HT1080 (cell line): ENCODE data around the gene PRODH. TPM values are rescaled to one million over a fixed set of nuclear protein-coding genes. Genes with fewer than 3 reads are reported as not detected.
A peak's percentile ranks its signal among the peaks of the same experiment; 100 is the strongest.
"Not testable (repeated sequence)": the region's sequence is repeated elsewhere in the genome, so short reads cannot be mapped to it uniquely, and the experiment has no call there.

Experiments
- DNase-seq: peaks from one replicate; pipeline ENCODE4 v3.0.0-alpha.2; 2015; ENCODE audit warnings: low read depth
- total RNA-seq: library from RNA; depleted of rRNA; stranded (reverse); fragments of >200 nt; shearing (Covaris generic); gene quantifications from 2 replicates; pipeline ENCODE4 v1.2.3, GENCODE V29; 2014

The PRODH gene
- total RNA-seq, 1 experiment from 2014 or later = 0.06 TPM

- DNase-seq = not testable (repeated sequence)
Observed at GRCh38 chr22:18969158-18969942, 33.3 kb upstream of the PRODH start.

DNA sequence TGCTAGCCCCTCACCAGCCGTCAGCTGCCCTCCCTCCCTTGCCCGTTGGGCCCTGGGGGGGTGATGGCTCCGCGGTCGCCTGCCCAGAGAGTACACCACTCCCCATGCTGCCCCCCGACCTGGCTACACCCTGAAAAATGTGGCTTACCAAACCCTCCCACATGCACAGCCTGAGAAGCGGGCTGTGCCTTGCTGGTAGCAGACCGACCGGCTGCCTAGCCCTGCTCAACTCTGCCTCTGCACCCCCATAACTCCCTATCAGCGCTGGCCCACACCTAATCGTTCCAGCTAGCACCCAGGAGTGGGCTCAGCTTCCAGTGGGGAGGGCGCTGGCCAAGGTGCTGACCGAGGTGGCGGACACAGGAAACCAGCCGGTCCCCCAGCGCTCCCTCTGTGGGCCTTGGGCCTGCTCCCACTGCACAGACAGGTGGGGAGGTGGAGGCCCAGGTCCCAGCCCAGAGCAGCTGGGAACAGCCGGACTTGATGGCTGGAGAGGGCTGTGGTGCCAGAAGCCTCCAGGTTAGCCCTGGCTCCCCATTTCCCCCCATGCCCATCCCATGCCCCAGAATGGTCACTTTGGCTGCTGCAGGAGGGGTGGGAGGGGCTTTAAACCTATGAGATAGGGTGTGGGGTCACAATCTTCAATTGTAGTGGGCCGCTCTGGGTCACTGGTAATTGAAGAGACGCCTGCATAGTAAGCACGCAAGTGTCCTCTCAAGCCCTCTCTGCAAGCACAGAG lies 32.1 kb upstream of the PRODH start:
- no peak for DNase-seq

DNA sequence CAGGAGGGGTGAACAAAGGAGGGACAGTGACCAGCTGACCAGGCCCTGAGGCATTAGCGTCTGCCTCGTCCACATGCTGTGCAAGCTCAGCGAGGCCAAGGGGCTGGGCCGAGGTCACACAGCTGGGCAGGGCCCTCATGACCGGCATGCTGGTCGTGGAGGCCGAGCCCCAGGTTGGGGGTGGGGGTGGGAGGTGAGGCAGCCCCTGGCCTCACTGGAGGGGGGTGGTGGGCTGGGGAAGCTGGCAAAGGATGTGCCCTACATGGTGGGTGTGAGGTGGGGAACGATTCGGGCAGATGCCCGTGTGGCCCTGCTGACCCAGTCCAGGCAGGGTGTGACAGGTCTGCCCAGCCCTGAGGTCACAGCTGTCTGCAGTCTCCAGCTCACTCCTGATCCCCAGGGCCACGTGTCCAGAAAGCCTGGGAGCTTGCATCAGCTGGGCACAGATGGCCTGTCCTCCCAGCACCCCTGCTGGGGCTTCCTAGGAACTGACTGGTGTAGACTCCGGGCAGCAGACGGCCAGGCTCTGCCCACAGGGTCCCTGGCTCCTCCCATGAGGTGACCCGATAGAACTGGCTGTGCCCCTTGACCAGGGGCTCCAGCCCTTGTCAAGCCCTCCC lies 31.4 kb upstream of the PRODH start:
- DNase-seq = not testable (repeated sequence)

GRCh38 chr22:18966748-18967147 lies 30.7 kb upstream of the PRODH start:
- DNase-seq = no peak

GRCh38 chr22:18965526-18966421 lies 29.7 kb upstream of the PRODH start:
- DNase-seq = no peak

- not testable (repeated sequence) for DNase-seq
Observed at GRCh38 chr22:18964501-18965265, 28.6 kb upstream of the PRODH start.

DNA sequence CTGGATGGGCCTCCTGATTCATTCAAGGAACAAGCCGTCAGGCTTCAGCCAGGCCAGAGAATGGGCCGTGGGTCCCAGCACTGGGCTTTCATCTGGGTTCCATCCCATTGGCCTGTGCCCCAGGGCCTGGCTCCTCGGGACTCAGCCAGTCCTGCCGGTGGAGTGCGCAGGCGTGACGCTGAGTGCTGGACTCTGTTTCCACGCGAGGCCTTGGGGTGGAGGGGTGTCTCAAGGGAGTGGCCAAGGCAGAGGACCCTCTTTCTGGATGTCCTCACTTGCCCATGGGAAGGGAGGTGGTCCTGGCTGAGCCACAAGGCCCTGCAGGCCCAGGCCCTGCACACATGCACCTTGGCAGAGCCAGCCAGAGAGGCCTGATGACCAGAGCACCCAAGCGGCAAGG lies 28.0 kb upstream of the PRODH start:
- DNase-seq = not testable (repeated sequence)

- no peak for DNase-seq
Observed at GRCh38 chr22:18962308-18962635, 26.2 kb upstream of the PRODH start.

DNA sequence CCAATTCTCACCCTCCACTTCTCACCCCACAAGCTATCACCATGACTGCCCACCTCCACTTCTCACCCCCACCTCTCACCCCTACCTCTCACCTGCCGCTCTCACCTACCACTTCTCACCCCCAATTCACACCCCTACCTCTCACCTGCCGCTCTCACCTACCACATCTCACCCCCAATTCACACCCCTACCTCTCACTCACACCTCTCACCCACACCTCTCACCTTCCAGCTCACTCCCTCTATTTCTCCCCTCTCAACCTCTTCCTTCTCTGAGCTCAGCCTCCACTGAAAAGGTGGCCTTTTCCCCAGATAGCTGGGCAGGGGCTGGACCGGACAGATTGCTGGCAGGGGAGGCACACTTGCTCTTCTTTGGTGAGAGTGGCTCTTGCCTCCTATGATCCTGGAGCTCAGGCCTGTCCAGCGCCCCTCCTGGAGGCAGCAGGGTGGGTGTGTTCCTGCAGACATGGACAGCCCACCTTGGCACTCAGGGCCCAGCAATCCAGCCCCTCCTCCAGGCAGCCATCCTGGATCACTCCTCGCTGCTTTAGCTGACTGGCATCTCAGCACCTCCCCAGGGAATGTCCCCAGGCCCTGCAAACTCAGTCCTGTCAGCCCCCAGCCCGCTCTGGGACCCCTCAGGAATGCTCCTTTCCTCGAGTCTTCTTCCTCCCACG lies 25.7 kb upstream of the PRODH start:
- not testable (repeated sequence) for DNase-seq

DNA sequence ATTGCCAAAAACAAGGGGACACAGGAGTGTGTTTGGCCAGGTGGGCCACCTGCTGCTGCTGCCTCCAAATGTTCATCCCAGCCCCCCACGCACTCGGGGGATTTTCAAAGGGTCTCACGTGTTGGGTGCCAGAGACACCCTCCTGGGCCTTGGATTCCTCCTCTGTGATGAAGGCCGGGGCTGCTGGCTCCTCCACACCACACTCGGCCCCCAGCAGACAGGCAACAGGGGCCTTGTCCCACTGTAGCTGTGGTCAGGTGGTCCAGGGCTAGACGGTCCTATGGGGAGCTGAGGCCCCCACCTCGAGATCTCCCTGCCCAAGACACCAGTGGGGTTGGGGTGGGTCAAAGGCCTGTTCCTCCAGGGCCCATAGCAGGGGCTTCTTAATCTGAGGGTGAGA lies 25.1 kb upstream of the PRODH start:
- not testable (repeated sequence) for DNase-seq

GRCh38 chr22:18960166-18960820 lies 24.2 kb upstream of the PRODH start:
- not testable (repeated sequence) for DNase-seq

DNA sequence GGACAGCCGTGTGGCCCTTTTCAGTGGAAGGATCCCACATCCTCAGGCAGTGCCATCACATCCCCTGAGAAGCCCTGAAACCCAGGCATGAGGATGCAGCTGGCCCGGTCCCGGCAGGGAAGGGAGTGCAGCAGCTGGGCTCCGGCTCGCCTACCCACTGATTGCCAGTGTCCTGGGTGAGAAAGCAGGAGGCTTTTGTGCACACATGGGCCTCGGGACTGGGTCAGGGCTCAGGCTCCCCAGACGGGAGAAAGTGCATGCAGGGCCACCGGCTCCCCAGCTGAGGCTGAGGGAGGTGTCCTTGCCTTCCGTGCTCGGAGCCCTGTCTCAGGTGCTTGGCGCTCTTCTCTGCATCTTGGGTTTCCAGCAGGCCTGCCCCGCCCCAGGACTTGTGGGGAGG lies 23.6 kb upstream of the PRODH start:
- not testable (repeated sequence) for DNase-seq

- DNase-seq = not testable (repeated sequence)
Observed at GRCh38 chr22:18959266-18959665, 23.2 kb upstream of the PRODH start.

- peak; percentile 80 for DNase-seq
Observed at GRCh38 chr22:18958738-18959137, 22.6 kb upstream of the PRODH start.

DNA sequence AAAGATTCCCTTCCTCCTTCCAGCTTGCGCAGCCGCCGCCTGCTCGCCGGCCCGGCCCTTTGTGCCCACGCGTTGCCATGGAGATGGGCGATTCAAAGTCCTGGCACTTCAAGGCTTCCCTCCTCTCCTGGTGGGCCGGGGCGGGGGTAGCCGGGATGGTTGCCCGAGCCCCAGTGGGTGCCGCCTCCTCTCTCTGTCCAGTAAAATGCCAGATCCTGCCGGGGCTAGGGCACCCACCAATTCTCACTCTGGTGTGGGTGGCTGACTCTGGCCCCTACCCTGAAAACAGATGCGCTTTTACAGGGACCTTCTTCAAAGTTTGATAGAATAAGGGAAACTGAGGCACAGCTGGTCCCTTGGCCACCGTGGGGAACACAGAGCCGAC lies 22.2 kb upstream of the PRODH start:
- peak; percentile 29 for DNase-seq

DNA sequence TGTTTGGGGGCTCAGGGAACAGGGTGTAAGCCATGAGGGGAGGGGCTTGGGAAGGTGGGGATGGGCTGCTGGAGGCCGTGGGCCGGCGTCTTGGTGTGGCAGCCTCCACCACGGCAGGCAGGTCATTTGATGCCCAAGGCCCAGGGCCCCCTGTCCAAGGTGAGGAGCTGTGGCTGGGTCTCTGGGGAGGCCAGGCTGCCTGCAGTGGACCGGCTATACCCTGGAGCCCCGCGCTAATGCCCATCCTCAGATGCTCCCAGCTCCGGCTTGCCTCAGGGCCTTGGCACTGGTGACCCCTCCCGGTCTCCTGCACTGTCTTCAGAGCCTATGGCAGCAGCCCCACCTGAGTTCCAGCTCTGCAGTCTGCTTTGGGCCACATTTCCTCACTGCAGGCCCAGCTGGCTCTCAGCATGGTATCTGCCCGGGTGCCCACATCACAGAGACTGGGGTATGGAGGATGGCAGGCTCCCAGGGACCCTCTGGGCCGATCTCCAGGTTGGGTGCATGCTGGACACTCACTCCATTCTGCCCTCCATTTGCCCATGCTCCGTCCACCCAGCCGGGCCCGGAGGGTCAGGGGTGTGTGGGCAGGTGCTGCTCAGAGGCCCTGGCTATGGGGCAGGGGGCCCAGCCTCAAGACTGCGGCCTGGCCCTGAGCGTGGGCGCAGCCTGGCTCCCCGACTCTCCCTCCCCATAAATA lies 21.7 kb upstream of the PRODH start:
- DNase-seq = not testable (repeated sequence)

DNA sequence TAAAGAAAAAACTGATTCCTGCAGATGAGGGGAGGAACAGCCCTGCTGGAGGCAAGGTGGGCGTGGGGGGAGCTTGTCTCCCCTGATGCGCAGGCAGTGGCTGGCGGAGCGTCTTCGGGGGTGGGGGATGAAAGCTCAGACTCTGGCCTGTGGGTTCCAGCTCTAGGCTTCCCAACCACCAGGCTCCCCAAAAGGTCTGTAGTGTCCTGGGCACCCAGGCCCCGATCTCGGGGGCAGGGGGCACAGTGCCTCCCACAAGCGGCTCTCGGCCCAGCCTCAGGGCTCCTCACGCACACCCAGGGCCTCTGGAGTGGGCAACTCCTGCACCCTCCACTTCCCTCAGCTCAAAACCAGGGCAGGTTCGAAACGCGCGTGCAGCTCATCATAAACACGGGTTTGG lies 20.9 kb upstream of the PRODH start:
- DNase-seq = not testable (repeated sequence)

GRCh38 chr22:18956121-18956895 lies 20.2 kb upstream of the PRODH start:
- DNase-seq = not testable (repeated sequence)
